Middle frontal gyrus (tissue), 1 donor: ENCODE measurements around the gene CCDC201.

Experiments
- DNase-seq: peaks from one replicate; pipeline ENCODE4 v3.0.0-alpha.2; 2015; ENCODE audit warnings: low spot score; ENCODE audit errors: extremely low spot score

CCDC201 gene

GRCh38 chr7:45873035-45873354 lies at the start of gene CCDC201:
Gene CCDC201 (minus strand): TSS chr7:45873082. CDS start chr7:45873007, 75 bp downstream.
- DNase-seq: no peak

- DNase-seq: no peak
These were observed 49.0 kb upstream of the CCDC201 start for GRCh38 chr7:45921699-45922519.

- DNase-seq: no peak
These were observed 48.5 kb upstream of the CCDC201 start for GRCh38 chr7:45921381-45921698.

- DNase-seq: no peak
These were observed 47.9 kb upstream of the CCDC201 start, which contains the start of gene IGFBP3 for GRCh38 chr7:45920502-45921380. Gene IGFBP3 (minus strand): TSS chr7:45921272. CDS start chr7:45921140, 132 bp downstream.

- DNase-seq: no peak
These were observed 47.1 kb upstream of the CCDC201 start for GRCh38 chr7:45919993-45920459.

GRCh38 chr7:45919231-45919784 lies 46.4 kb upstream of the CCDC201 start:
- no peak for DNase-seq

GRCh38 chr7:45918556-45918955 lies 45.7 kb upstream of the CCDC201 start:
- DNase-seq: no peak

- DNase-seq: no peak
These were observed 44.8 kb upstream of the CCDC201 start for GRCh38 chr7:45917658-45918057.

GRCh38 chr7:45917064-45917463 lies 44.2 kb upstream of the CCDC201 start:
- DNase-seq: no peak

- DNase-seq: no peak
These were observed 42.7 kb upstream of the CCDC201 start for GRCh38 chr7:45915606-45916005.

- DNase-seq: no peak
These were observed 42.0 kb upstream of the CCDC201 start for GRCh38 chr7:45914911-45915310.

GRCh38 chr7:45912972-45913371 lies 40.1 kb upstream of the CCDC201 start:
- no peak for DNase-seq

GRCh38 chr7:45911311-45911710 lies 38.4 kb upstream of the CCDC201 start:
- DNase-seq: no peak

GRCh38 chr7:45910855-45911254 lies 38.0 kb upstream of the CCDC201 start:
- DNase-seq: no peak

GRCh38 chr7:45909561-45909960 lies 36.7 kb upstream of the CCDC201 start:
- no peak for DNase-seq

GRCh38 chr7:45902820-45903219 lies 29.9 kb upstream of the CCDC201 start:
- no peak for DNase-seq

GRCh38 chr7:45901566-45901965 lies 28.7 kb upstream of the CCDC201 start:
- DNase-seq: no peak

- no peak for DNase-seq
These were observed 25.3 kb upstream of the CCDC201 start for GRCh38 chr7:45898222-45898621.

GRCh38 chr7:45897042-45897690 lies 24.3 kb upstream of the CCDC201 start:
- DNase-seq: no peak

GRCh38 chr7:45894665-45895062 lies 21.8 kb upstream of the CCDC201 start:
- no peak for DNase-seq

- no peak for DNase-seq
These were observed 21.2 kb upstream of the CCDC201 start for GRCh38 chr7:45893996-45894664.
